Measurements from ENCODE around the gene ARID1A.

DNA sequence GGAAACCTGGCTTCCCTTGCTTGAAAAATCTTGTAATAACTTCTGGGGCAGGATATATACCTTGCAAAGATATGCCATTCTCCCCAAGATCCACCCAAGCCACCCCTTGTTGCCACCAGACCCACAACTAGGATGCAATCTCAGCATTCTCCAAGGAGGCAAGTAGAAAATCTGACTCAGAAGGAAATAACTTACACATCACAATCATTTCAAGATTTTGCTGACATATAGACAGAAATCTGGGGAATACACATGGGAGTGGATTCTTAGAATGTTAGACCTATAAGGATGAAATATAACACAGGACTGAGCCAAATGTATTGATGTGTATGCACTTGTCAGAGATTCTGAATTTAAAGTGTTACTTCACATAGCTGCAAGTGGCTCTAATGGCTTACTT, 115.9 kb downstream of the ARID1A start:
- TF ChIP-seq POLR2AphosphoS5 (IDR thresholded peaks at IDR 0.05) (no peak), EP300 (IDR thresholded peaks at IDR 0.05) (no peak), POLR2A (IDR thresholded peaks at IDR 0.05; ENCODE audit: low read depth) (no peak)
- TF ChIP-seq, protein P1, sequence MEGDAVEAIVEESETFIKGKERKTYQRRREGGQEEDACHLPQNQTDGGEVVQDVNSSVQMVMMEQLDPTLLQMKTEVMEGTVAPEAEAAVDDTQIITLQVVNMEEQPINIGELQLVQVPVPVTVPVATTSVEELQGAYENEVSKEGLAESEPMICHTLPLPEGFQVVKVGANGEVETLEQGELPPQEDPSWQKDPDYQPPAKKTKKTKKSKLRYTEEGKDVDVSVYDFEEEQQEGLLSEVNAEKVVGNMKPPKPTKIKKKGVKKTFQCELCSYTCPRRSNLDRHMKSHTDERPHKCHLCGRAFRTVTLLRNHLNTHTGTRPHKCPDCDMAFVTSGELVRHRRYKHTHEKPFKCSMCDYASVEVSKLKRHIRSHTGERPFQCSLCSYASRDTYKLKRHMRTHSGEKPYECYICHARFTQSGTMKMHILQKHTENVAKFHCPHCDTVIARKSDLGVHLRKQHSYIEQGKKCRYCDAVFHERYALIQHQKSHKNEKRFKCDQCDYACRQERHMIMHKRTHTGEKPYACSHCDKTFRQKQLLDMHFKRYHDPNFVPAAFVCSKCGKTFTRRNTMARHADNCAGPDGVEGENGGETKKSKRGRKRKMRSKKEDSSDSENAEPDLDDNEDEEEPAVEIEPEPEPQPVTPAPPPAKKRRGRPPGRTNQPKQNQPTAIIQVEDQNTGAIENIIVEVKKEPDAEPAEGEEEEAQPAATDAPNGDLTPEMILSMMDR (IDR thresholded peaks at IDR 0.05), result no peak

Measured in esophagus muscularis mucosa (tissue), 4 donors.